Ascending aorta (tissue), 2 donors: ENCODE data around the gene DBP. TPM values are rescaled to one million over a fixed set of nuclear protein-coding genes. Genes with fewer than 3 reads are reported as not detected.

Source experiments
- DNase-seq, 2 donors: peaks; one replicate each; pipeline ENCODE4 v3.0.0-alpha.2; 2019; ENCODE audit warnings: low spot score in 2 of 2
- H3K27ac ChIP-seq, 2 donors: fragments of 200-600 bp; sonication (generic); one replicate each; pipeline ENCODE4 v1.5.1; 2016 to 2017; ENCODE audit warnings: mild to moderate bottlenecking in 1 of 2
- H3K27me3 ChIP-seq: fragments of 200-600 bp; sonication (generic); one replicate; pipeline ENCODE4 v1.5.1; 2017
- H3K36me3 ChIP-seq, 2 donors: fragments of 200-600 bp; sonication (generic); one replicate each; pipeline ENCODE4 v1.5.1; 2016
- H3K4me1 ChIP-seq, 2 donors: fragments of 200-600 bp; sonication (generic); one replicate each; pipeline ENCODE4 v1.5.1; 2016 to 2017; ENCODE audit warnings: mild to moderate bottlenecking in 1 of 2
- H3K4me3 ChIP-seq, 2 donors: fragments of 200-600 bp; sonication (generic); one replicate each; pipeline ENCODE4 v1.5.1; 2016 to 2017; ENCODE audit warnings: mild to moderate bottlenecking in 1 of 2
- H3K9me3 ChIP-seq, 2 donors: fragments of 200-600 bp; sonication (generic); one replicate each; pipeline ENCODE4 v1.5.1; 2016
- CTCF ChIP-seq, 3 experiments: fragments of 200-600 bp in 2 of 3; fragments of 450-650 bp in 1 of 3; sonication (generic) in 2 of 3; IDR thresholded peaks; one replicate each; pipeline ENCODE4 v1.5.1; 2016 to 2019; ENCODE audit warnings: antibody characterized with exemption in 3 of 3, mild to moderate bottlenecking in 1 of 3, moderate library complexity in 1 of 3
- intact Hi-C: fragments of 100-400 bp; cut with DNase I; formaldehyde crosslinking; loops from one replicate; pipeline ENCODE4 v1.15.1; 2023
- total RNA-seq: library from RNA; depleted of rRNA; stranded (reverse); fragments of >200 nt; gene quantifications from one replicate; pipeline ENCODE4 v1.1.0, GENCODE V29; 2016

DBP gene
- total RNA-seq, 1 donor from 2014 or later = 0.21 TPM

GRCh38 chr19:48603449-48603848, 33.7 kb downstream of the DBP start:
- intact Hi-C loops = no loop called here
- DNase-seq = no peak
- no peaks in the 10 kb centered on the region for H3K27me3 ChIP-seq
- H3K4me3 ChIP-seq = no peak overlapping the region
- no peak overlapping the region for H3K27ac ChIP-seq
- no peak for TF ChIP-seq CTCF (IDR thresholded peaks at IDR 0.05)
- no peaks in the 10 kb centered on the region for H3K4me1 ChIP-seq
- H3K36me3 ChIP-seq = no peaks in the 10 kb centered on the region
- no peaks in the 10 kb centered on the region for H3K9me3 ChIP-seq

GRCh38 chr19:48603001-48603400, 34.2 kb downstream of the DBP start:
- Histone ChIP-seq H3K36me3 (no peaks in the 10 kb centered on the region), H3K9me3 (no peaks in the 10 kb centered on the region), H3K27ac (no peak overlapping the region), H3K4me1 (no peaks in the 10 kb centered on the region), H3K4me3 (no peak overlapping the region), H3K27me3 (no peaks in the 10 kb centered on the region)
- no peak for DNase-seq
- TF ChIP-seq CTCF (IDR thresholded peaks at IDR 0.05) = no peak
- intact Hi-C loops = no loop called here

- H3K9me3 ChIP-seq = no peaks in the 10 kb centered on the region
- intact Hi-C loops = no loop called here
- H3K27me3 ChIP-seq = no peaks in the 10 kb centered on the region
- H3K4me3 ChIP-seq = no peak overlapping the region
- TF ChIP-seq CTCF (IDR thresholded peaks at IDR 0.05) = no peak
- no peak for DNase-seq
- H3K27ac ChIP-seq = no peak overlapping the region
- no peaks in the 10 kb centered on the region for H3K4me1 ChIP-seq
- H3K36me3 ChIP-seq = no peaks in the 10 kb centered on the region
Measured at GRCh38 chr19:48600679-48601417, 36.3 kb downstream of the DBP start.

GRCh38 chr19:48598996-48599700, 38.0 kb downstream of the DBP start:
- Histone ChIP-seq H3K9me3 (no peaks in the 10 kb centered on the region), H3K27me3 (no peaks in the 10 kb centered on the region), H3K4me3 (no peak overlapping the region), H3K4me1 (no peaks in the 10 kb centered on the region), H3K27ac (no peak overlapping the region), H3K36me3 (no peaks in the 10 kb centered on the region)
- intact Hi-C loops = no loop called here
- no peak for TF ChIP-seq CTCF (IDR thresholded peaks at IDR 0.05)
- no peak for DNase-seq

GRCh38 chr19:48596679-48597465, 40.3 kb downstream of the DBP start:
- no peaks in the 10 kb centered on the region for H3K9me3 ChIP-seq
- intact Hi-C loops = no loop called here
- H3K4me1 ChIP-seq = no peaks in the 10 kb centered on the region
- no peak overlapping the region for H3K4me3 ChIP-seq
- no peak for DNase-seq
- no peaks in the 10 kb centered on the region for H3K27me3 ChIP-seq
- no peak overlapping the region for H3K27ac ChIP-seq
- no peak for TF ChIP-seq CTCF (IDR thresholded peaks at IDR 0.05)
- H3K36me3 ChIP-seq = no peaks in the 10 kb centered on the region
